Testis (tissue), 2 donors: Measurements from ENCODE around the gene CCDC175.

Source experiments
- CTCF ChIP-seq, 3 experiments: fragments of 450-650 bp in 2 of 3; fragments of 200-600 bp in 1 of 3; sonication (generic) in 1 of 3; IDR thresholded peaks; one replicate each; pipeline ENCODE4 v1.5.1; 2016 to 2019; ENCODE audit warnings: antibody characterized with exemption in 3 of 3, mild to moderate bottlenecking in 2 of 3, moderate library complexity in 1 of 3
- POLR2A ChIP-seq: fragments of 450-650 bp; IDR thresholded peaks from one replicate; pipeline ENCODE4 v1.6.1; 2017; ENCODE audit warnings: antibody characterized with exemption, mild to moderate bottlenecking, moderate library complexity

- no peak for TF ChIP-seq CTCF (IDR thresholded peaks at IDR 0.05)
- no peak for TF ChIP-seq POLR2A
Observed at GRCh38 chr14:59458486-59458885, 118.1 kb downstream of the CCDC175 start.
